HUES64 (cell line): ENCODE measurements around the gene SNX22.

Experiments used
- H3K27ac ChIP-seq: 2 replicates; pipeline ENCODE4 v1.7.0; 2013; ENCODE audit warnings: low read depth, low read length, inconsistent platforms
- H3K27me3 ChIP-seq: 2 replicates; pipeline ENCODE4 v1.6.1; 2013; ENCODE audit warnings: mild to moderate bottlenecking, low read length; ENCODE audit not compliant: insufficient read depth
- H3K36me3 ChIP-seq: 2 replicates; pipeline ENCODE4 v1.6.1; 2013; ENCODE audit warnings: mild to moderate bottlenecking, low read length; ENCODE audit not compliant: insufficient read depth
- H3K4me1 ChIP-seq: 2 replicates; pipeline ENCODE4 v1.6.1; 2013; ENCODE audit warnings: mild to moderate bottlenecking, low read length, moderate library complexity; ENCODE audit not compliant: insufficient read depth
- H3K4me3 ChIP-seq: 2 replicates; pipeline ENCODE4 v1.5.1; 2013; ENCODE audit warnings: mild to moderate bottlenecking, low read length, moderate library complexity
- H3K9ac ChIP-seq: 2 replicates; pipeline ENCODE4 v1.6.1; 2013; ENCODE audit warnings: mild to moderate bottlenecking, low read depth, low read length
- H3K9me3 ChIP-seq: 2 replicates; pipeline ENCODE4 v1.6.1; 2013; ENCODE audit warnings: low read depth, low read length; ENCODE audit not compliant: insufficient read depth
- WGBS: fragments of 150-250, 120-280 bp; methylation state at CpG from one replicate; pipeline ENCODE4 v1.1.7; 2013; ENCODE audit warnings: missing lambda C conversion rate; 5-methylcytosine and 5-hydroxymethylcytosine counted together

SNX22 gene

GRCh38 chr15:64148168-64148567 lies 3.4 kb upstream of the SNX22 start:
- Histone ChIP-seq H3K4me3 (no peak overlapping the region), H3K36me3 (0 out of 2 replicates have a peak, but pooled peaks cover 3% of the 10 kb centered on the region), H3K27me3 (peaks cover 20% of the 10 kb centered on the region), H3K4me1 (peaks cover 6% of the 10 kb centered on the region), H3K9ac (no peak overlapping the region), H3K9me3 (no peaks in the 10 kb centered on the region), H3K27ac (no peak overlapping the region)
- WGBS = 95% methylated on average over 7 of the region's 7 CpGs

- WGBS = 94% methylated on average over 2 of the region's 3 CpGs
- no peak overlapping the region for H3K27ac ChIP-seq
- H3K4me1 ChIP-seq = peaks cover 6% of the 10 kb centered on the region
- H3K4me3 ChIP-seq = no peak overlapping the region
- H3K9ac ChIP-seq = no peak overlapping the region
- H3K27me3 ChIP-seq = peaks cover 23% of the 10 kb centered on the region
- H3K9me3 ChIP-seq = no peaks in the 10 kb centered on the region
- H3K36me3 ChIP-seq = 0 out of 2 replicates have a peak, but pooled peaks cover 3% of the 10 kb centered on the region
Observed at GRCh38 chr15:64148581-64148980, 3.0 kb upstream of the SNX22 start.

GRCh38 chr15:64149424-64149823 lies 2.1 kb upstream of the SNX22 start:
- Histone ChIP-seq H3K9me3 (no peaks in the 10 kb centered on the region), H3K4me3 (no peak overlapping the region), H3K9ac (no peak overlapping the region), H3K27ac (no peak overlapping the region), H3K27me3 (peaks cover 23% of the 10 kb centered on the region), H3K36me3 (peaks cover 4% of the 10 kb centered on the region), H3K4me1 (peaks cover 6% of the 10 kb centered on the region)

GRCh38 chr15:64149893-64150578 lies 1.5 kb upstream of the SNX22 start:
- no peak overlapping the region for H3K27ac ChIP-seq
- no peaks in the 10 kb centered on the region for H3K9me3 ChIP-seq
- H3K27me3 ChIP-seq = peaks cover 23% of the 10 kb centered on the region
- peaks cover 6% of the 10 kb centered on the region for H3K4me1 ChIP-seq
- 94% methylated on average over 9 of the region's 9 CpGs for WGBS
- H3K9ac ChIP-seq = no peak overlapping the region
- no peak overlapping the region for H3K4me3 ChIP-seq
- peaks cover 6% of the 10 kb centered on the region for H3K36me3 ChIP-seq

- Histone ChIP-seq H3K9ac (peak overlapping the region; percentile 65; the same call in 1 of the 2 replicates), H3K4me1 (peaks cover 6% of the 10 kb centered on the region), H3K36me3 (peaks cover 34% of the 10 kb centered on the region), H3K9me3 (no peaks in the 10 kb centered on the region), H3K27me3 (peaks cover 23% of the 10 kb centered on the region), H3K4me3 (peak overlapping the region; percentile 61), H3K27ac (no peak overlapping the region)
- 32% methylated on average over 27 of the region's 27 CpGs for WGBS
Observed at GRCh38 chr15:64152507-64153387, 1.2 kb downstream of the SNX22 start.

GRCh38 chr15:64153480-64154367 lies 2.2 kb downstream of the SNX22 start:
- 28% methylated on average over 12 of the region's 12 CpGs for WGBS
- Histone ChIP-seq H3K27me3 (peaks cover 23% of the 10 kb centered on the region), H3K9ac (0 out of 2 replicates have a peak overlapping the region, but pooled peaks have one; percentile 16), H3K4me1 (peaks cover 6% of the 10 kb centered on the region), H3K4me3 (peak overlapping the region; percentile 61), H3K9me3 (no peaks in the 10 kb centered on the region), H3K27ac (peak overlapping the region; percentile 45), H3K36me3 (peaks cover 43% of the 10 kb centered on the region)

- H3K9me3 ChIP-seq = no peaks in the 10 kb centered on the region
- H3K27ac ChIP-seq = no peak overlapping the region
- H3K9ac ChIP-seq = no peak overlapping the region
- WGBS = 96% methylated on average over 15 of the region's 15 CpGs
- peaks cover 21% of the 10 kb centered on the region for H3K27me3 ChIP-seq
- peaks cover 66% of the 10 kb centered on the region for H3K36me3 ChIP-seq
- H3K4me1 ChIP-seq = peaks cover 6% of the 10 kb centered on the region
- H3K4me3 ChIP-seq = no peak overlapping the region
Observed at GRCh38 chr15:64155802-64156651, 4.5 kb downstream of the SNX22 start.

GRCh38 chr15:64156652-64157331 lies 5.3 kb downstream of the SNX22 start:
- Histone ChIP-seq H3K27ac (no peak overlapping the region), H3K27me3 (peaks cover 17% of the 10 kb centered on the region), H3K4me3 (no peak overlapping the region), H3K4me1 (peaks cover 8% of the 10 kb centered on the region), H3K9me3 (no peaks in the 10 kb centered on the region), H3K36me3 (peaks cover 69% of the 10 kb centered on the region), H3K9ac (no peak overlapping the region)
- WGBS = 95% methylated on average over 16 of the region's 16 CpGs

GRCh38 chr15:64157599-64158125 lies 6.1 kb downstream of the SNX22 start:
- H3K4me1 ChIP-seq = peaks cover 10% of the 10 kb centered on the region
- peaks cover 71% of the 10 kb centered on the region for H3K36me3 ChIP-seq
- H3K9me3 ChIP-seq = no peaks in the 10 kb centered on the region
- 100% methylated on average over 1 of the region's 1 CpG for WGBS
- H3K27ac ChIP-seq = no peak overlapping the region
- peaks cover 8% of the 10 kb centered on the region for H3K27me3 ChIP-seq
- H3K4me3 ChIP-seq = no peak overlapping the region
- H3K9ac ChIP-seq = no peak overlapping the region
